Naive B cell (primary cell): Measurements from ENCODE around the gene TMED4. TPM values are rescaled to one million over a fixed set of nuclear protein-coding genes. Genes with fewer than 3 reads are reported as not detected.
"Not testable (repeated sequence)": the region's sequence is repeated elsewhere in the genome, so short reads cannot be mapped to it uniquely, and the experiment has no call there.

ENCODE experiments used
- ATAC-seq, 2 donors: fragments of 150-1000 bp; cut with Tn5 transposase; 2 replicates each; pipeline ENCODE4 v1.10.0; 2021; ENCODE audit warnings: low read depth in 2 of 2, mild to moderate bottlenecking in 2 of 2, moderate library complexity in 2 of 2
- DNase-seq: peaks from one replicate; pipeline ENCODE4 v3.0.0; 2022
- H3K27ac Mint-ChIP-seq, 6 donors: one replicate each; pipeline ENCODE4 v1.8.0; 2020 to 2022; ENCODE audit warnings: mild to moderate bottlenecking in 6 of 6, mixed read lengths in 6 of 6, moderate library complexity in 5 of 6, inconsistent platforms in 2 of 6
- H3K27me3 Mint-ChIP-seq, 3 donors: one replicate each; pipeline ENCODE4 v1.8.0; 2021 to 2022; ENCODE audit warnings: mixed read lengths in 3 of 3, mild to moderate bottlenecking in 1 of 3
- H3K36me3 Mint-ChIP-seq, 2 donors: one replicate each; pipeline ENCODE4 v1.8.0; 2020 to 2022; ENCODE audit warnings: mixed read lengths in 2 of 2, inconsistent platforms in 1 of 2, mild to moderate bottlenecking in 1 of 2
- H3K4me1 Mint-ChIP-seq, 3 donors: one replicate each; pipeline ENCODE4 v1.8.0; 2020 to 2022; ENCODE audit warnings: mixed read lengths in 3 of 3, inconsistent platforms in 1 of 3, mild to moderate bottlenecking in 1 of 3, moderate library complexity in 1 of 3
- H3K4me3 Mint-ChIP-seq, 8 donors: one replicate each; pipeline ENCODE4 v1.8.0; 2020 to 2022; ENCODE audit warnings: mild to moderate bottlenecking in 8 of 8, mixed read lengths in 8 of 8, moderate library complexity in 8 of 8, inconsistent platforms in 2 of 8
- H3K9me3 Mint-ChIP-seq, 7 donors: one replicate each; pipeline ENCODE4 v1.8.0; 2020 to 2022; ENCODE audit warnings: mixed read lengths in 7 of 7, mild to moderate bottlenecking in 5 of 7, inconsistent platforms in 2 of 7, moderate library complexity in 1 of 7
- polyA plus RNA-seq, 6 donors: library from polyadenylated mRNA; unstranded; fragments of 300-500 nt; fragmentation: Illumina TruSeq; gene quantifications; one replicate each; pipeline ENCODE4 v1.2.3, GENCODE V29; 2021; ENCODE audit warnings: low read depth in 6 of 6

Gene TMED4
- polyA plus RNA-seq, 6 donors from 2014 or later: 54.8 to 82.0 (median 67.3) TPM

DNA sequence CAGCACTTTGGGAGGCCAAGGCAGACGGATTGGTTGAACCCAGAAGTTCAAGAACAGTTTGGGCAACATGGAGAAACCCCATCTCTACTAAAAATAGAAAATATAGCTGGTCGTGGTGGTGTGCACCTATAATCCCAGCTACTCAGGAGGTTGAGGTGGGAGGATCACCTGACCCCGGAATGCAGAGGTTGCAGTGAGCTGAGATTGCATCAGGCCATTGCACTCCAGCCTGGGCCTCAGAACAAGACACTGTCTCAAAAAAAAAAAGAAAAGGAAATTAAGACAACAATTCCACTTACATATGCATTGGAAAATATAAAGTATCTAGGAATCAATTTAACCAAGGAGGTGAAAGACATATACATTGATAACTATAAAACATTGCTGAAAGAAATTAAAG, 17.2 kb upstream of the TMED4 start:
- Mint-ChIP-seq H3K27ac (peak overlapping the region in 1 of 6 donors; percentile 64), H3K4me1 (peaks cover 2 to 6% (median 4%) of the 10 kb centered on the region in 3 donors), H3K9me3 (no peaks in the 10 kb centered on the region), H3K4me3 (no peak overlapping the region), H3K27me3 (peaks cover 1 to 26% (median 8%) of the 10 kb centered on the region in 3 donors), H3K36me3 (no peaks in the 10 kb centered on the region)
- DNase-seq (no peak), ATAC-seq (no peak)

DNA sequence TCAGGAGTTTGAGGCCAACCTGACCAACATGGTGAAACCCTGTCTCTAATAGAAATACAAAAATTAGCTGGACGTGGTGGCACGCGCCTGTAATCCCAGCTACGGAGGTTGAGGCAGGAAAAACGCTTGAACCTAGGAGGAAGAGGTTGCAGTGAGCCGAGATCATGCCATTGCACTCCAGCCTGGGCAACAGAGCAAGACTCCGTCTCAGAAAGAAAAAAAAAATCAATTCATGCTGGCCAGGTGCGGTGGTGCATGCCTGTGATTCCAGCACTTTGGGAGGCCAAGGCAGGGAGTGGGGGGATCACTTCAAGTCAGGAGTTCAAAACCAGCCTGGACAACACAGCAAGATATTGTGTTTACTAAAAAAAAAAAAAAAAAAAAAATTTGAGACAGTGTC, 15.2 kb upstream of the TMED4 start:
- DNase-seq, H3K4me3 Mint-ChIP-seq, H3K27ac Mint-ChIP-seq, H3K9me3 Mint-ChIP-seq, H3K4me1 Mint-ChIP-seq, ATAC-seq, H3K36me3 Mint-ChIP-seq: not testable (repeated sequence)
- H3K27me3 Mint-ChIP-seq: peaks cover 13 to 38% (median 17%) of the 10 kb centered on the region in 3 donors

DNA sequence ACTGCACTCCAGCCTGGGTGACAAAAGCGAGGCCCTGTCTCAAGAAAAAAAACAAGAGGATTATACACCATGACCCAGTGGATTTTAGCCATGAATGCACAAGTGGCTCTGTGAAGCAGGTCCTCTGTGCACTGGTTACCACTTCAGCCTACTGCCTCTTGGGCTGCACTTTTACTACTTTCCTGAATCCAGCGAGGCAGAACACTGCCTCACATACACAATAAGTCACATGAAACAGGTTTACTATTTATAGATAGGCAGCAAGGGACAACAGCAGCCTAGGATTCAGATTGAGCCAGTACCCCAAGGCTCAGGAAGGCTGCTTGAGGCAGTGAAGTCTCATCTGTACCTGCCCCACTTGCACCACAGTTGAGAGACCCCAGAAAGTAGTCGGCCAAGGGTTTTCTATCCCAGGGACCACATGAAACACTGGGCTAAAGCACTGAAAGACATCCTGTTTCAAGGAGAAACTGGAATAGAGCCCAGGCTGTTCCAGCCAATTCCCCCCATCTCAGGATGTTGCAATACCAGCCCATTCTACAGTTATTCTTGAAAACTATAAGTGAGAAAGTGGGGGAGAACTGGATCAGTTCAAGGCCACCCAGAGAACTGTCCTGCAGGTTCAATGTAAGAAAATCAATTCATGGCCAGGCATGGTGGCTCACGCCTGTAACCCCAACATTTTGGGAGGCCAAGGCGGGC, 14.1 kb upstream of the TMED4 start:
- no peak overlapping the region for H3K4me3 Mint-ChIP-seq
- no peaks in the 10 kb centered on the region for H3K4me1 Mint-ChIP-seq
- H3K27me3 Mint-ChIP-seq: peaks cover 13 to 38% (median 17%) of the 10 kb centered on the region in 3 donors
- no peaks in the 10 kb centered on the region for H3K9me3 Mint-ChIP-seq
- H3K27ac Mint-ChIP-seq: no peak overlapping the region
- DNase-seq (no peak), ATAC-seq (no peak)
- H3K36me3 Mint-ChIP-seq: no peaks in the 10 kb centered on the region

DNA sequence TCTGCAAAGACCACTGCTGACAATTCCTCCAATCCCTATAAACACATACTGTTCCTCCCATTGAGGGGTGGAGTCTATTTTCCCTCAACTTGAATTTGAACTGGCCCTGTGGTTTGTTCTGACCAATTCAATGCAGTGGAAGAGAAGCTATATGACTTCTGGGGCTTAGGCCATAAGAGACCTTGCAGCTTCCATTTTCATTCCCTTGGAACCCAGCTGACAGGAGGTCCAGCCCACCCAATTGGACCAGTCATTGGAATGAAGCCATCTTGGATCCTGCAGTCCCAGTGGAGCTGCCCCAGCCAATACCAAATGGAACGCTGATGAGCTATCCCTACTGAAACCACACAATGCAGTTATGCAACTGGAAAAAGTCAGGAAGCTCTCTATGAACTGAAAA, 8.9 kb upstream of the TMED4 start:
- H3K4me3 Mint-ChIP-seq: no peak overlapping the region
- no peak overlapping the region for H3K27ac Mint-ChIP-seq

DNA sequence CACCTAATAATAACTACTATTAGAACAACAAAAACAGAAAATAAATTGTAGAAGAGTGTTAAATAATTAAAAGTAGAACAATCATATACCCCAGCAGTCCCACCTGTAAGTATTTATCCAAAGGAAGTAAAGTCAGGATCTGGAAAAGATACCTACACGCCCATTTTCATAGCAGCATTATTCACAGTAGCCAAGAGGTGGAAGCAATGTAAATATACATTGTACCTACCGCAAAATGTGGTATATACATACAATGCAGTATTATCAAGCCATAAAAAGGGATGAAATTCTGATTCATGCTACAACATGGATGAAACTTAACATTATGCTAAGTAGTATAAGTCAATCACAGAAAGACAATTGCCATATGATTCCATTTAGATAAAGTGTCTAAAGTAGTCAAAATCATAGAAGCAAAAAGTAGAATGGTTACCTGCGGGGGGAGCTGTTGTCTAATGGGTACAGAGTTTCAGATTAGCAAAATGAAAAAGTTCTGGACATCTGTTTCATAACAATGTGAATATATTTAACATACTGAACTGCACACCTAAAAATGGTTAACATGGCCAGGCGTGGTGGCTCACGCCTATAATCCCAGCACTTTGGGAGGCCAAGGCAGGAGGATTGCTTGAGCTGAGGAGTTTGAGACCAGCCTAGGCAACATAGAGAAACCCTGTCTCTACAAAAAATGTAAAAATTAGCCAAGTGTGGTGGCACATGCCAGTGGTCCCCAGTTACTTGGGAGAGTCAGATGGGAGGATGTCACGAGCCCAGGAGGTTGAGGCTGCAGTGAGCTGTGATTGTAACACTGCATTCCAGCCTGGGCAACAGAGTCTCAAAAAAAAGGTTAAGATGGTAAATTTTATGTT, 6.0 kb upstream of the TMED4 start:
- peaks cover 0 to 7% (median 5%) of the 10 kb centered on the region in 3 donors for H3K4me1 Mint-ChIP-seq
- peak; percentile 69 to 81 for ATAC-seq
- DNase-seq: peak; percentile 49
- peak overlapping the region in 1 of 8 donors; percentile 17 for H3K4me3 Mint-ChIP-seq
- no peaks in the 10 kb centered on the region for H3K36me3 Mint-ChIP-seq
- no peaks in the 10 kb centered on the region for H3K9me3 Mint-ChIP-seq
- peak overlapping the region in 1 of 6 donors; percentile 62 for H3K27ac Mint-ChIP-seq
- H3K27me3 Mint-ChIP-seq: peaks cover 4 to 8% (median 5%) of the 10 kb centered on the region in 3 donors

More for the DNA sequence above, 8.9 kb upstream of the TMED4 start:
- Mint-ChIP-seq H3K36me3 (no peaks in the 10 kb centered on the region), H3K27me3 (peaks cover 10 to 26% (median 17%) of the 10 kb centered on the region in 3 donors), H3K4me1 (peaks cover 0 to 7% (median 4%) of the 10 kb centered on the region in 3 donors), H3K9me3 (no peaks in the 10 kb centered on the region)
- ATAC-seq (no peak), DNase-seq (no peak)

DNA sequence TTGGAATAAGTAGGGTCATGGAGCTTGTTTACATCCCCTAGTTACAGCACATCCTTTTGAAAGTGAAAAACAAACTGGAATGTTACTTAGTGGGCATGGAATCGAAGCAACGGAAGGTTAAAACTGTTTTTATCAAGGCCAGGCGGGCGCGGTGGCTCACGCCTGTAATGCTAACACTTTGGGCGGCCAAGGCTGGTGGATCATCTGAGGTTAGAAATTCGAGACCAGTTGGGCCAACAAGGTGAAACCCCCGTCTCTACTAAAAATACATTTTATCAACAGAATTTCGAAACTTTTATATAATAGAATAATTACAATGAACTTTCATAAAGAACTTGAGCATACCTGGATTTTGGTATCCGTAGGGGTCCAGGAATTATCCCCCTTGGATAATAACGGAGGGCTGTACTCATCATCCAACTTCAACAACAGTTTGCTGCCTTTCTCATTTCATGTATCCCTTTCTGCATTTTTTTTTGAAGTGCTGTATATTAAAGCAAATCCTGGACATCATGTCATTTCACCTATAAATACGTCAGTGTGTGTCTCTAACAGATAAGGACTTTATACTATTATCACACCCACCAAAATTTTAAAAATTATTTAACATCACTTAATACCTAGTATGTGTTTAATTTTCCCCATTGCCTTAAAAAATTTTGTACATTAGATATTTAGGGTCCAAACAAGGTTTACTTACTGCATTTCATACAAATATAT, 1.3 kb upstream of the TMED4 start:
- Mint-ChIP-seq H3K4me3 (peak overlapping the region; percentile 88 to 97 (median 93)), H3K27me3 (no peaks in the 10 kb centered on the region), H3K4me1 (peaks cover 11 to 39% (median 36%) of the 10 kb centered on the region in 3 donors), H3K9me3 (no peaks in the 10 kb centered on the region), H3K27ac (peak overlapping the region in 5 of 6 donors; percentile 93 to 98 (median 97)), H3K36me3 (peaks cover 3 to 15% of the 10 kb centered on the region in 2 donors)
- DNase-seq (no peak), ATAC-seq (no peak)

DNA sequence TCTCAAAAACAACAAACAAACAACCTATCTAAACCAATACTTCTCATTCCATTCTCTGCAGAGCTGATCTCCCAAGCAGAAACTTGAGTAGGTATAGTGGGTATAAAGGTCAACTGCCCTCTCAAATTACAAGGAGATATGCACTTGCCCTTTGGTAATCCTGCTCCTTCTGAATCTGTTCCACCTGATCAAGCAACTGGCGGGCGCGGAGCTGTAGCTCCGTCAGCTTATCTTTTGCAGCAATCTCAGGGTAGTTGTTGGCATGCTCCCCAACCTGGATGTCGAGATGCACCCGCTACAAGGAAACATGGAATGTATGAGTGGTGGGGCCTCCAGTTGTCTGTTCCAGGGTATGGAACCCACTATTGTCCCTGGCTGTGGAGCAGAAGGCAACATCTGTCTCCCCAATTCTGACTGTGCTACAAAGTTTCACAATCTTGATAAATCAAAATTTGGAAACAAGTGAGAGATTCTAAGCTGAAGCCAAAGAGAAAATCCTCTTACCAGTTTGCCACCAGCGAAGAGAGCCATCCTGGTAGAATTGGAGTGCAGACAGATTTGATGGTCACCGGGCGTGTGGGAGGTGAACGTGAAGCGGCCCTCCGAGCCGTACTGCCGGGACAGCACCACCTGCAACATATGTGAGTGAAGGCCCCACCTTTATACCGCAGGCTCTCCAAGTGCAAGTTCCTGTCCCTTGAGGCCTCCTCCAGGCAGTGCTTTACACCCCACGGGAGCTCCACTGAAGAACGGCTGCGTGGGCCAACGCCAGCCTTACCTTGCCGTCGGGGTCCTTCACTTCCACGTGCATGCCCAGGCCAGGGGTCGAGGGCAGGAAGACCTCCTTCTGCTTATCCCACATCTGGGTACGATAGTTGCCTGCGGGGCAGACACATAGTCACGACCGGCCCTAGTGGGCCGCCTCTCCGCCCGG, 819 bp downstream of the TMED4 start:
- Mint-ChIP-seq H3K9me3 (no peaks in the 10 kb centered on the region), H3K27me3 (no peaks in the 10 kb centered on the region), H3K36me3 (peaks cover 3 to 15% of the 10 kb centered on the region in 2 donors), H3K27ac (peak overlapping the region; percentile 93 to 98 (median 96)), H3K4me1 (peaks cover 12 to 36% (median 34%) of the 10 kb centered on the region in 3 donors), H3K4me3 (peak overlapping the region; percentile 88 to 97 (median 93))
- peak in 1 of 2 donors; percentile 11 for ATAC-seq
- no peak for DNase-seq

DNA sequence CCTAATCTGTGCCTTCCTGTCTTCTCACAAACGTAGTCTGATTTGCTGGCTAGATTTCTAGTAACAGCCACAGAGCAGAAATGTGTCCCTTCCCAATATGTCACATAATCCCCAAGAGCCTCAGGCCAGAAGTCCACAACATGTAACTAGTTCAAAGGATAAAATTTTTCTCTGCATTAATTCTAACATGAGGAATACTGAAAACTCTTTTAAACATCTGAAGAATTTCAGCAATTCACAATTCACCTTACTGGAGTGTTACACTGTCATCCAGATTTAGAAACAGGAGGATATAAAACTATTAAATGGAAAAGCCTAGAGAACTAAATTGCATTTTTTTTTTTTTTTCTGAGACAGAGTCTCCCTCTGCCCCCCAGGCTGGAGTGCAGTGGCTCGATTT, 5.8 kb downstream of the TMED4 start:
- DNase-seq (no peak), ATAC-seq (no peak)
- Mint-ChIP-seq H3K9me3 (no peaks in the 10 kb centered on the region), H3K4me1 (peaks cover 41 to 63% (median 56%) of the 10 kb centered on the region in 3 donors), H3K27ac (peak overlapping the region in 4 of 6 donors; percentile 26 to 84 (median 56)), H3K4me3 (peak overlapping the region in 3 of 8 donors; percentile 36 to 71 (median 55)), H3K27me3 (no peaks in the 10 kb centered on the region), H3K36me3 (peaks cover 10 to 15% of the 10 kb centered on the region in 2 donors)

DNA sequence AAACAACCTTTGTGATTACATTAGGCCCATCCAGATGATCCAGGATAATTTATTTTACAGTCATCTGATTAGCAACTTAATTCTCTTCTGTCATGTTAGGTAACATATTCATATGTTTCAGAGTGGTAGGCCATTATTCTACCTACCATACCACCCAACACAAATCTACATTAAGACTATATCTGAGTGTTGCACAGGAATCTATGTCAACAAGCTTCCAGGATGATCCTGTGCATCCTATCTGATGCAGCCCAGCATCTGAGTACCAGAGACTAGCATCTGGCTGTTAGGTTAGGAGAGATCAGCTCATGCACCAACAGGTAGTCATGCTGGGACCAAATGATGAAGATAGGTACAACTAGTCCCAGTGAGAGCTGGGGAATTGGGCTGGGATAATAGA, 7.0 kb downstream of the TMED4 start:
- ATAC-seq (no peak), DNase-seq (no peak)
- Mint-ChIP-seq H3K9me3 (no peaks in the 10 kb centered on the region), H3K27ac (peak overlapping the region in 4 of 6 donors; percentile 28 to 98 (median 71)), H3K4me3 (peak overlapping the region in 7 of 8 donors; percentile 93 to 98 (median 97)), H3K4me1 (peaks cover 35 to 56% (median 46%) of the 10 kb centered on the region in 3 donors), H3K36me3 (peaks cover 10 to 12% of the 10 kb centered on the region in 2 donors), H3K27me3 (no peaks in the 10 kb centered on the region)

DNA sequence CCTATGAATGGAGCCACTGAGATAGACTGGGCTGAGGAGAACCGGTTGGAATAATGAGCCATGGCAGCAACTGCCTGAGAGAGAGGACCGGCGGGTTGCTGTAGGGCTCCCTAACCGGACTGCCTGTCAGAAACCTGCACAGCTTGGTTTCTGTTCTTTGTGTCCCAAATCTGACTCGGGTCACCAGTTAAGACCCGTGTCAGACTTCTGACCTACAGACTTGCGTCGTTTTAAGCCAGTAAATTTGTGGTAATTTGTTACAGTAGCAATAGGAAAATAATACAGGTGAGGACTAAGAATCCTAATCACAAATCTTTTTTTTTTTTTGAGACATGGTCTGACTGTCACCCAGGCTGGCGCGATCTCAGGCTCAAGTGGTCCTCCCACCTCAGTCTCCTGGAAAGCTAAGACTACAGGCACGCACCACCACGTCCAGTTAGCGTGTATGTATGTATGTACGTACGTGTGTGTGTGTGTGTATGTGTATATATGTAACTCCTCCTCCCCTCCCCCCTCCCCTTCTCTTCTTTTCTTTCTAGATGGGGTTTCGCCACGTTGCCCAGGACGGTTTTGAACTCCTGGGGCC, 7.7 kb downstream of the TMED4 start:
- ATAC-seq (no peak), DNase-seq (no peak)
- Mint-ChIP-seq H3K9me3 (no peaks in the 10 kb centered on the region), H3K36me3 (peaks cover 6% of the 10 kb centered on the region in 2 donors), H3K4me1 (peaks cover 36 to 50% (median 46%) of the 10 kb centered on the region in 3 donors), H3K27me3 (no peaks in the 10 kb centered on the region), H3K27ac (peak overlapping the region; percentile 96 to 99 (median 98)), H3K4me3 (peak overlapping the region; percentile 93 to 98 (median 98))

DNA sequence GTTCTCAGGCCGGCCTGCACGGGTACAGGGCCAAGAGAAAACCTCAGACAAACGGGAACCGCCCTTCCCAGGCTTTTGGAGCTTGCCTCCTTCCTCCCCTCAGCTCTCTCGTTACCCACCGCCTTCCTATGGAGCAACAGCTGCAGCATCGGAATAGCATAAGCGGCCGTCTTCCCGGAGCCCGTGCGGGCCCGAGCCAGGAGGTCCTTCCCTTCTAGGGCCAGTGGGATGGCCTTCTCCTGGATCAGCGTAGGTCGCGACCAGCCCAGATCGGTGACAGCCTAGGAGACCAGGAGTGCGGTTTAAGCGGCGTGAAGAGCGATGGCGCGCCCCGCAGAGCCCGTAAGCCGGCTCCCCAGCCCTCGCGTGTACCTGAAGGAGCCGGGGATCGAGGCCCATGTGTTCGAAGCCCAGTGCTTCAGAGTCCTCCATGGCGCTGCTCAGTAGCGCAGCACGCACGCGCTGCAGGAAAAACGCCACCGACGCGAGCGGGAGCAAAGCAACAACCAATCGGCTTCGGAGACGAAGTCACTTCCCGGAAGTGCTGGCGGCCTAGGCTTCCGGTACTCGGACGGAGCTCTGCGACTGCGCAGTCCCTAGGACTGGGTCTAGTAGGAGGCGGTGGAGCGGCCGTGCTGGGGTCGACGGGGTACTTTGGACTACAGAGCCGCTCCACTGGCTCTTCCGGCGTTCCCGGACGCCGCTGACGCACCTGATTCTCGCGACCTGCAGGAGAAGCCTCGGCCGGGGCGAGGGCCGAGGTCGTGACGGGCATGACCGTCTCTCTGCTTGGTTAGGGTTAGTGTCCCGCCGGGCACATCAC, 8.4 kb downstream of the TMED4 start, which contains the start of gene DDX56:
Gene DDX56 (minus strand): TSS at position 445 of the 823 bp plus-strand sequence. CDS start 13 bp downstream, at position 432.
- H3K27me3 Mint-ChIP-seq: no peaks in the 10 kb centered on the region
- H3K9me3 Mint-ChIP-seq: no peaks in the 10 kb centered on the region
- H3K36me3 Mint-ChIP-seq: peaks cover 5 to 6% of the 10 kb centered on the region in 2 donors
- H3K4me1 Mint-ChIP-seq: peaks cover 40 to 53% (median 46%) of the 10 kb centered on the region in 3 donors
- peak within 1 kb of the TSS; percentile 93 to 98 (median 98) for H3K4me3 Mint-ChIP-seq
- peak within 1 kb of the TSS; percentile 96 to 99 (median 98) for H3K27ac Mint-ChIP-seq
- DNase-seq (peak; percentile 85), ATAC-seq (peak; percentile 95)
